Measurements from ENCODE around the gene TMCO6. TPM values are rescaled to one million over a fixed set of nuclear protein-coding genes. Genes with fewer than 3 reads are reported as not detected.

Gene TMCO6
- total RNA-seq, 1 donor from 2014 or later, result 35.6 TPM

GRCh38 chr5:140632366-140633020 is 6.8 kb upstream of the TMCO6 start:
- no peak for DNase-seq (ENCODE audit: low read depth)
- Histone ChIP-seq H3K27me3 (ENCODE audit: control insufficient read depth, insufficient read depth, low read length) (peaks cover 20% of the 10 kb centered on the region), H3K4me3 (ENCODE audit: low read depth, low read length) (peak overlapping the region; percentile 39), H3K36me3 (ENCODE audit: control insufficient read depth, insufficient read depth, low read length) (no peaks in the 10 kb centered on the region)
- TF ChIP-seq CTCF (IDR thresholded peaks at IDR 0.05; ENCODE audit: insufficient read depth, low read length, poor library complexity, severe bottlenecking), result no peak

- Histone ChIP-seq H3K4me3 (ENCODE audit: low read depth, low read length) (peak within 1 kb of the TSS; percentile 39), H3K27me3 (ENCODE audit: control insufficient read depth, insufficient read depth, low read length) (peaks cover 20% of the 10 kb centered on the region), H3K36me3 (ENCODE audit: control insufficient read depth, insufficient read depth, low read length) (no peaks in the 10 kb centered on the region)
- TF ChIP-seq CTCF (IDR thresholded peaks at IDR 0.05; ENCODE audit: insufficient read depth, low read length, poor library complexity, severe bottlenecking), result no peak
- DNase-seq (ENCODE audit: low read depth), result no peak
These were observed 6.2 kb upstream of the TMCO6 start, which contains the start of gene CD14 for GRCh38 chr5:140633021-140633471. Gene CD14 (minus strand): TSS chr5:140633175. CDS start chr5:140633071, 104 bp downstream.

- no peak overlapping the region for H3K4me3 ChIP-seq (ENCODE audit: low read depth, low read length)
- DNase-seq (ENCODE audit: low read depth), result no peak
- H3K27me3 ChIP-seq (ENCODE audit: control insufficient read depth, insufficient read depth, low read length), result peaks cover 20% of the 10 kb centered on the region
- no peaks in the 10 kb centered on the region for H3K36me3 ChIP-seq (ENCODE audit: control insufficient read depth, insufficient read depth, low read length)
- no peak for TF ChIP-seq CTCF (IDR thresholded peaks at IDR 0.05; ENCODE audit: insufficient read depth, low read length, poor library complexity, severe bottlenecking)
These were observed 5.8 kb upstream of the TMCO6 start for GRCh38 chr5:140633501-140633900.

- H3K36me3 ChIP-seq (ENCODE audit: control insufficient read depth, insufficient read depth, low read length), result no peaks in the 10 kb centered on the region
- no peak overlapping the region for H3K4me3 ChIP-seq (ENCODE audit: low read depth, low read length)
- no peak for DNase-seq (ENCODE audit: low read depth)
- H3K27me3 ChIP-seq (ENCODE audit: control insufficient read depth, insufficient read depth, low read length), result peaks cover 20% of the 10 kb centered on the region
- no peak for TF ChIP-seq CTCF (IDR thresholded peaks at IDR 0.05; ENCODE audit: insufficient read depth, low read length, poor library complexity, severe bottlenecking)
These were observed 5.1 kb upstream of the TMCO6 start for GRCh38 chr5:140634103-140634502.

- no peak for TF ChIP-seq CTCF (IDR thresholded peaks at IDR 0.05; ENCODE audit: insufficient read depth, low read length, poor library complexity, severe bottlenecking)
- no peaks in the 10 kb centered on the region for H3K36me3 ChIP-seq (ENCODE audit: control insufficient read depth, insufficient read depth, low read length)
- H3K4me3 ChIP-seq (ENCODE audit: low read depth, low read length), result no peak overlapping the region
- H3K27me3 ChIP-seq (ENCODE audit: control insufficient read depth, insufficient read depth, low read length), result peaks cover 20% of the 10 kb centered on the region
- no peak for DNase-seq (ENCODE audit: low read depth)
These were observed 3.7 kb upstream of the TMCO6 start for GRCh38 chr5:140635291-140636257.

All from kidney epithelial cell (primary cell).